Measurements from ENCODE around the gene CPLANE2. TPM values are rescaled to one million over a fixed set of nuclear protein-coding genes. Genes with fewer than 3 reads are reported as not detected.
"Not testable (repeated sequence)": the region's sequence is repeated elsewhere in the genome, so short reads cannot be mapped to it uniquely, and the experiment has no call there.

The CPLANE2 gene
- total RNA-seq, 1 donor from 2014 or later, result 12.9 TPM

DNA sequence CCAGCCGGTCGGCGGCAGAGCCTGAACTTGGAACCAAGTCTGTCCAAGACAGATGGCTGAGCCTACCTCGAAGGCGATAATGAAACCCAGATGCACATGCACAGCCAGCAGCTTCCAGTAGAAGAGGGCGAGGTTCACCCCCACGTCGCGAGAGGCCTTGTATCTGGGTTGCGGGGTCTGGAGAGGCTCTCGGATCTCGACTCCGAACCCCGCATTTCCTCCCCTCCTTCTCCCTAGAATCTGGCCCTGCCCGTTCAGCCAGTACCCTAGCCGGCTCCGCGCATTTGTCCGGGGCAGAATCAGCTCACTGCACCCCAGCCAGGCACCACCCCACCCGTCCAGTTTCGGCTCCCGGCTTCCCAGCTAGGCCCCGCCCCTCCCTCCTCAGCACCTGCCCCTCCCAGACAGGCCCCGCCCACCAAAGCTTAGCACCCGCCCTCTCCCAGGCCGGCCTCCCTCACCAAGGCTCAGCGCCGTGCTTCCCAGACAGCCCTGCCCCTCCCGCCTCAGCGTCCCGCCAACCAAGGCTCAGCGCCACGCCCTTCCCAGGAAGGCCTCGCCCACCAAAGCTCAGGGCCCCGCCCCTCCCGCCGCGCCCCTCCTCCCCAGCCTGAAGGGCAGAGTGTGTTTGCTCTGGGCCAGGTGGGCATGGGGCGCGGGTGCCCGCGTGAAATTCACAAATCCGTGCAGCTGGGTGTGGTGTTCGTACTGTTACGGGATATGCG lies 19.8 kb downstream of the CPLANE2 start:
- Mint-ChIP-seq H3K27ac (peak overlapping the region; percentile 82), H3K4me1 (ENCODE audit: unreplicated experiment) (peaks cover 22% of the 10 kb centered on the region), H3K27me3 (peaks cover 22% of the 10 kb centered on the region), H3K9me3 (no peaks in the 10 kb centered on the region), H3K4me3 (peak overlapping the region; percentile 88), H3K36me3 (no peaks in the 10 kb centered on the region)
- TF ChIP-seq CTCF (conservative IDR thresholded peaks at IDR 0.05), result no peak
- DNase-seq (ENCODE audit: extremely low spot score, unreplicated experiment), result peak; percentile 97

GRCh38 chr1:16215882-16216753 lies 20.9 kb downstream of the CPLANE2 start:
- DNase-seq (ENCODE audit: extremely low spot score, unreplicated experiment), result no peak
- no peak for TF ChIP-seq CTCF (conservative IDR thresholded peaks at IDR 0.05)
- H3K9me3 Mint-ChIP-seq, result no peaks in the 10 kb centered on the region
- H3K27me3 Mint-ChIP-seq, result peaks cover 16% of the 10 kb centered on the region
- H3K36me3 Mint-ChIP-seq, result no peaks in the 10 kb centered on the region
- H3K4me1 Mint-ChIP-seq (ENCODE audit: unreplicated experiment), result peaks cover 30% of the 10 kb centered on the region
- H3K27ac Mint-ChIP-seq, result peak overlapping the region; percentile 55
- peak overlapping the region; percentile 88 for H3K4me3 Mint-ChIP-seq

DNA sequence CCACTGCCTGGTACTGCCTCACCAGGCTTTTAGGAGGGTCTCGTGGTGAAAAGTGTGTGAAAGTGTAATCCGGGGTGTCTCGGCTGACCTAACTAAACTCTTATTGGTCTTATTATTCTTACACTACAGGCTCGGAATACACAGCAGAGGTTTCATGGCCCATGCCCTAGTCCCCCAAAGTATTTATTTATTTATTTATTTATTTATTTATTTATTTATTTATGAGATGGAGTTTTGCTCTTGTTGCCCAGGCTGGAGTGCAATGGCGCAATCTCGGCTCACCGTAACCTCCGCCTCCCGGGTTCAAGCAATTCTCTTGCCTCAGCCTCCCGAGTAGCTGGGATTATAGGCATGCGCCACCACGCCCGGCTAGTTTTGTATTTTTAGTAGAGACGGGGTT lies 21.7 kb downstream of the CPLANE2 start:
- not testable (repeated sequence) for H3K9me3 Mint-ChIP-seq; H3K36me3 Mint-ChIP-seq; H3K4me3 Mint-ChIP-seq; H3K27ac Mint-ChIP-seq; DNase-seq (ENCODE audit: extremely low spot score, unreplicated experiment)
- Mint-ChIP-seq H3K4me1 (ENCODE audit: unreplicated experiment) (peaks cover 34% of the 10 kb centered on the region), H3K27me3 (peaks cover 16% of the 10 kb centered on the region)

DNA sequence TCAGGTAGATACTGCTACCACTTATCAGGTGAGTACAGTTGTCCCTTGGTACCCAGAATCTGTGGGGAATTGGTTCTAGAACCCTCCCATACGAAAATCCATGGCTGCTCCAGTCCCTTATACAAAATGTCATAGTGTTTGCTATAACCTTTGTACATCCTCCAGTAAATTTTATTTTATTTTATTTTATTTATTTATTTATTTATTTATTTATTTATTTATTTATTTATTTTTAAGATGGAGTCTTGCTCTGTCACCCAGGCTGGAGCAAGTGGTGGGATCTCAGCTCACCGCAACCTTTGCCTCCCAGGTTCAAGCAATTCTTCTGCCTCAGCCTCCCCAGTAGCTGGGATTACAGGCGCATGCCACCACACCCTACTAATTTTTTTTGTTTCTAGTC lies 23.4 kb downstream of the CPLANE2 start:
- not testable (repeated sequence) for DNase-seq (ENCODE audit: extremely low spot score, unreplicated experiment); H3K36me3 Mint-ChIP-seq; H3K9me3 Mint-ChIP-seq; H3K27ac Mint-ChIP-seq; H3K4me3 Mint-ChIP-seq; H3K27me3 Mint-ChIP-seq
- peaks cover 41% of the 10 kb centered on the region for H3K4me1 Mint-ChIP-seq (ENCODE audit: unreplicated experiment)

- Mint-ChIP-seq H3K4me1 (ENCODE audit: unreplicated experiment) (peaks cover 41% of the 10 kb centered on the region), H3K4me3 (no peak overlapping the region), H3K27ac (peak overlapping the region; percentile 36)
Measured at GRCh38 chr1:16213013-16213412, 24.0 kb downstream of the CPLANE2 start.

More at GRCh38 chr1:16213013-16213412, 24.0 kb downstream of the CPLANE2 start:
- H3K36me3 Mint-ChIP-seq, result no peaks in the 10 kb centered on the region
- no peak for TF ChIP-seq CTCF (conservative IDR thresholded peaks at IDR 0.05)
- DNase-seq (ENCODE audit: extremely low spot score, unreplicated experiment), result no peak
- H3K27me3 Mint-ChIP-seq, result peaks cover 10% of the 10 kb centered on the region
- H3K9me3 Mint-ChIP-seq, result no peaks in the 10 kb centered on the region
